IPS DF 6.9 (cell line): ENCODE data around the gene IRF1.
"Not testable (repeated sequence)": the region's sequence is repeated elsewhere in the genome, so short reads cannot be mapped to it uniquely, and the experiment has no call there.

Experiments used
- DNase-seq: peaks from one replicate; pipeline ENCODE4 v3.0.0-alpha.2; 2013; ENCODE audit warnings: low read depth, low spot score
- H3K27ac ChIP-seq: one replicate; pipeline ENCODE4 v1.5.1; 2013; ENCODE audit warnings: low read length, control low read depth
- H3K27me3 ChIP-seq: 2 replicates; pipeline ENCODE4 v1.6.1; 2013; ENCODE audit warnings: mild to moderate bottlenecking, low read length; ENCODE audit not compliant: control insufficient read depth, insufficient read depth
- H3K36me3 ChIP-seq: 2 replicates; pipeline ENCODE4 v1.6.1; 2013; ENCODE audit warnings: low read length; ENCODE audit not compliant: control insufficient read depth, insufficient read depth
- H3K4me1 ChIP-seq: 2 replicates; pipeline ENCODE4 v1.6.1; 2013; ENCODE audit warnings: low read length; ENCODE audit not compliant: control insufficient read depth, insufficient read depth
- H3K4me3 ChIP-seq: 2 replicates; pipeline ENCODE4 v1.5.1; 2013; ENCODE audit warnings: mild to moderate bottlenecking, low read length
- H3K9me3 ChIP-seq: 2 replicates; pipeline ENCODE4 v1.6.1; 2013; ENCODE audit warnings: low read length, inconsistent platforms; ENCODE audit not compliant: control insufficient read depth, insufficient read depth
- whole genome bisulfite sequencing: extraction: QIAGEN DNeasy Blood & Tissue Kit; methylation state at CpG from one replicate; pipeline ENCODE4 v1.1.7; 2013; ENCODE audit warnings: mixed read lengths, missing lambda C conversion rate; ENCODE audit not compliant: insufficient read length, insufficient coverage; 5-methylcytosine and 5-hydroxymethylcytosine counted together

IRF1 gene

GRCh38 chr5:132485641-132486317, 4.8 kb downstream of the IRF1 start:
- DNase-seq = no peak
- Histone ChIP-seq H3K36me3 (peaks cover 21% of the 10 kb centered on the region), H3K4me3 (no peak overlapping the region), H3K27me3 (no peaks in the 10 kb centered on the region), H3K27ac (no peak overlapping the region), H3K9me3 (no peaks in the 10 kb centered on the region), H3K4me1 (peaks cover 4% of the 10 kb centered on the region; the same call in 1 of the 2 replicates)
- WGBS = no CpG with 5 or more reads among the region's 6 CpGs

DNA sequence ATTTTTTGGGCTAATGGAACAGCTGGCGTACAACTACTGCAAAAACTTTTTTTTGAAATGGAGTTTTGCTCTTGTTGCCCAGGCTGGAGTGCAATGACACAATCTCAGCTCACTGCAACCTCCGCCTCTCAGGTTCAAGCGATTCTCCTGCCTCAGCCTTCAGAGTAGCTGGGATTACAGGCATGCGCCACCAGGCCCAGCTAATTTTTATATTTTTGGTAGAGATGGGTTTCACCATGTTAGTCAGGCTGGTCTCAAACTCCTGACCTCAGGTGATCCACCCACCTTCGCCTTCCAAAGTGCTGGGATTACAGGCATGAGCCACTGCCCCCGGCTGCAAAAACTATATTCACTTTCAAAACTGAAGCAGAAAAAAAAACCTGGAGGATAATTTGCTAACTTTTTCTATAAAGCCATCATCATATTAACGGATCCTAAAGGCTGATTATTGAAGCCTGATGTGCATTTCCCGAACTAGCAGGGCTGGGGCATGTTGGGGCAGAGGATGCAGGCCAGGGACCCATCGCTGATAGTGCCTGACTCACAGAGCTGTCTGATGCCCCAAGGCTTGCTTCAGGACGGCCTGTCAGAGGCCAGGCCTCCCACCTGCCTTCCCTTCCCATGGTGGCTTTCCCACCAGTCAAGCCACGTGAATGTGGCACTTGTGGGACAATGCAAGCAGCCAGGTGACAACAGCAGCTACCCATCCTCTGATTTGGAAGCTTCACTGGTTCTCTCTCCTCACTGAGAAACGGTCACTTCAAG, 5.5 kb downstream of the IRF1 start:
- not testable (repeated sequence) for H3K27me3 ChIP-seq, H3K4me3 ChIP-seq, H3K27ac ChIP-seq, DNase-seq, H3K4me1 ChIP-seq, H3K9me3 ChIP-seq
- WGBS = no CpG with 5 or more reads among the region's 12 CpGs
- peaks cover 21% of the 10 kb centered on the region for H3K36me3 ChIP-seq

DNA sequence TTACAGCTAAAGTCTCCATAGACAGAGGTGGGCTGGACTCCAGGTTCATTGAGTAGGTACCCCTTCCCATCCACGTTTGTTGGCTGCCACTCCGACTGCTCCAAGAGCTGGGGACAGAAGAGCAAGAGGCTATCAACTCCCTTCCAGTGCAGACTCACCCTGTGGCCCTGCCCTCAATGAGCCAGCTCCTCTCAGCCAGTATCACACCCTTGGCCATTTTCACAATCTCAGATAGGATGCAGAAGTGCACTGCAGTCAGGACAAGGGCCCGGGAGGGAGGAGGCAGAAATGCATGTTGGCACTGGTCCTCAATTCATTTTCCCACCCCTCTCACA, 6.2 kb downstream of the IRF1 start:
- H3K4me3 ChIP-seq = no peak overlapping the region
- no peaks in the 10 kb centered on the region for H3K27me3 ChIP-seq
- peaks cover under 1% of the 10 kb centered on the region; the same call in 1 of the 2 replicates for H3K4me1 ChIP-seq
- no peak overlapping the region for H3K27ac ChIP-seq
- no CpG with 5 or more reads among the region's 3 CpGs for WGBS
- H3K36me3 ChIP-seq = peaks cover 21% of the 10 kb centered on the region
- no peaks in the 10 kb centered on the region for H3K9me3 ChIP-seq
- no peak for DNase-seq

DNA sequence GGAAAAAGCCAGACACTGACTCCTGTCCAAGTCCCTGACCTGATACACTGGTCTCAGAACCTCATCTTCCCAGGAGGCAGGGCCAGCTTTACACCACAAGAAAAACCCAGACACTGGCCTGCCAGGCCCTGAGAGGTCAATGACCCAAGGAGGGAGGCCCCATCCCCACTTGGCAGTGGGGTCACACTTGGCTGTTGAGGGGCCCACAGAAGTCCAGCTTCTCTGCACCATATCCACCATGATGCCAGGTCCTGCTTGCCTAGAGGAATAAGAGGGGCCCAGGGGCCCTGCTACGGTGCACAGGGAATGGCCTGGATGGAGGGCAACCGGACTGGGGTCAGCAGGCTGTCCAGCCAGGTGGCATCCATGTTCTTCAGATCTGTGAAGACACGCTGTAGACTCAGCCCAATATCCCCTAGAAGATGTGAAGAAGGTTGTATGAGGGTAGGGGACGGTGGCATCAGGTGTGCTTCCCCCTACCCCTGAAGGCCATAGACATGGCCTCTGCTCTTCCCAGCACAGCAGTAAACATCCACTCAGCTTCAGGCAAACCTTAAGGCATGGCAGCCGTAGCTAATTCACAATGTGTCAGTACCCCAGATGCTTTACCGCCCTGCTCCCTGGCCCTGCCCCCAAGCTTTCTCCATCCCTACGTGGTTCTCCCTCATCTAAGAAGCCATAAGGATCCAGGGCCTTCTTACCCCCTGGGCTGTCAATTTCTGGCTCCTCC, 6.7 kb downstream of the IRF1 start:
- H3K27me3 ChIP-seq = no peaks in the 10 kb centered on the region
- peaks cover 21% of the 10 kb centered on the region for H3K36me3 ChIP-seq
- no peak for DNase-seq

DNA sequence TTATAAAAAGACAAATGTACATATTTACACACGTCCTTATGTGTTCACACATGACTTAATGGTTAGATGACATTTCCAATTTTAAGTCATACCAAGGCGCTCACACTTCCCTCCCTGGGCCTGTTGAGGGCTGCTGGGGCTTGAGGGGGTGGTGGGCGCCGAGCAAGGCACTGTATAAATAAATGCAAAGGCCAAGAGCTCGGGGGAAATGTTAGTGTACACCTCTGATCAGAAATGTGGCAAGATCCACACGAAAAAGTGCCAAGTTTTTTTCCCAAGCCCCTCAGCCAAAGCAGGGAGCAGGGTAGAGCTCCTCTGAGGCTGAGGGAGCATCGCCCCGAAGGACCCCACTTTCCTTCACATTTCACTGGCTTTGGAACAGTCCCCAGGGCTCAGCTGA, 7.5 kb downstream of the IRF1 start:
- no peak overlapping the region for H3K27ac ChIP-seq
- no peaks in the 10 kb centered on the region for H3K4me1 ChIP-seq
- H3K36me3 ChIP-seq = peaks cover 21% of the 10 kb centered on the region
- no peaks in the 10 kb centered on the region for H3K27me3 ChIP-seq
- no peak overlapping the region for H3K4me3 ChIP-seq
- WGBS = 100% methylated on average over 1 of the region's 8 CpGs
- no peaks in the 10 kb centered on the region for H3K9me3 ChIP-seq
- DNase-seq = no peak

More for the DNA sequence above, 6.7 kb downstream of the IRF1 start:
- no peaks in the 10 kb centered on the region for H3K4me1 ChIP-seq
- no peaks in the 10 kb centered on the region for H3K9me3 ChIP-seq
- no peak overlapping the region for H3K27ac ChIP-seq
- H3K4me3 ChIP-seq = no peak overlapping the region
- no CpG with 5 or more reads among the region's 7 CpGs for WGBS

GRCh38 chr5:132481596-132482211, 8.9 kb downstream of the IRF1 start:
- Histone ChIP-seq H3K27me3 (no peaks in the 10 kb centered on the region), H3K4me1 (no peaks in the 10 kb centered on the region), H3K9me3 (no peaks in the 10 kb centered on the region), H3K27ac (no peak overlapping the region), H3K4me3 (no peak overlapping the region), H3K36me3 (peaks cover 18% of the 10 kb centered on the region)
- no CpG with 5 or more reads among the region's 5 CpGs for WGBS
- DNase-seq = no peak

DNA sequence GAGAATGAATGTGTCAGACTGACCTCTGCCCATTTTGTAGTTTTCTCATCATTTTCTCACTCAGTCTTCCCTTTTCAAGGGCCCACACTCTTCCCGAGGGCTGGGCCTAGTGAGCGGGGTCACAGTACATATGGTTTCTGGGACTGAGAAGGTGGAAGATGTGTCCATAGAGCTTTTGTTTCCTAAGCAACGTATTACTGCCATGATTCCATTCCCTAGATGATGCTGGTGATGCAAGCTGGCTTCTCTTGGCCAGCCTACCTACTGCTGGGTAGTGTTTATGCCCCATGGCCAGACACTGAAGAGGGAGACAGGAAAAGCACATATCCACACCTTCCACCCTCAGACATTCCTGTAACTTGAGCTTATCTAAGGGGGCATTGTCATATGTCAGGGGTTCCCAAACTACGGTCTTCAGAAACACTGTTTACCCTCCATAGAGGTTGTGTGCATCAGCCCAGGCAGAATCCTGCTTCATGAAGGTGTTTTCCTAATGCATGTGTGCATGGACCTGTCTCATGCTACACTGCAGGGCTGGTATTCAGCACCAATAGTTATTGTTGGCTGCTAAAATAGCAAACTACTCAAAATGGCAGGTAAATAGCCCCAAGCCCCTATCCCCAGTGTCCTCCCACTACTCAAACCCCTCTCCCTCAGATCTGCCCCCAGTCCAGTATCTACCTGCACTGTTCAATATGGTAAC, 9.5 kb downstream of the IRF1 start:
- Histone ChIP-seq H3K4me3 (no peak overlapping the region), H3K4me1 (no peaks in the 10 kb centered on the region), H3K36me3 (peaks cover 12% of the 10 kb centered on the region), H3K27me3 (no peaks in the 10 kb centered on the region), H3K9me3 (no peaks in the 10 kb centered on the region), H3K27ac (no peak overlapping the region)
- no CpG with 5 or more reads among the region's 4 CpGs for WGBS
- no peak for DNase-seq

GRCh38 chr5:132480546-132480892, 10.1 kb downstream of the IRF1 start:
- H3K36me3 ChIP-seq = peaks cover 6% of the 10 kb centered on the region
- no peak overlapping the region for H3K27ac ChIP-seq
- WGBS = no CpG with 5 or more reads among the region's 5 CpGs
- no peaks in the 10 kb centered on the region for H3K9me3 ChIP-seq
- no peaks in the 10 kb centered on the region for H3K4me1 ChIP-seq
- DNase-seq = no peak
- H3K27me3 ChIP-seq = no peaks in the 10 kb centered on the region
- H3K4me3 ChIP-seq = no peak overlapping the region

- no CpG with 5 or more reads among the region's 1 CpG for WGBS
- H3K9me3 ChIP-seq = no peaks in the 10 kb centered on the region
- no peaks in the 10 kb centered on the region for H3K27me3 ChIP-seq
- no peak overlapping the region for H3K27ac ChIP-seq
- no peak for DNase-seq
- peaks cover 3% of the 10 kb centered on the region; the same call in 1 of the 2 replicates for H3K36me3 ChIP-seq
- no peaks in the 10 kb centered on the region for H3K4me1 ChIP-seq
- H3K4me3 ChIP-seq = no peak overlapping the region
These were observed 10.5 kb downstream of the IRF1 start for GRCh38 chr5:132480042-132480441.
